Activated CD8-positive, alpha-beta memory T cell treated with anti-CD3 and anti-CD28 coated beads, Interleukin-2, amount 50 U/mL, for 24 hours (primary cell): ENCODE measurements around the gene MACROD2.

Source experiments
- DNase-seq: peaks from one replicate; pipeline ENCODE4 v3.0.0-alpha.2; 2020; ENCODE audit errors: extremely low read depth

Gene MACROD2

GRCh38 chr20:15619816-15620215 is 1624.5 kb downstream of the MACROD2 start:
- DNase-seq = no peak

GRCh38 chr20:15622368-15622767 is 1627.1 kb downstream of the MACROD2 start:
- no peak for DNase-seq

- DNase-seq = no peak
These were observed 1627.9 kb downstream of the MACROD2 start for GRCh38 chr20:15623215-15623614.

GRCh38 chr20:15625981-15626380 is 1630.7 kb downstream of the MACROD2 start:
- no peak for DNase-seq

- no peak for DNase-seq
These were observed 1631.8 kb downstream of the MACROD2 start for GRCh38 chr20:15627089-15627488.

GRCh38 chr20:15627501-15627903 is 1632.2 kb downstream of the MACROD2 start:
- no peak for DNase-seq

- no peak for DNase-seq
These were observed 1633.6 kb downstream of the MACROD2 start for GRCh38 chr20:15628851-15629353.

GRCh38 chr20:15630360-15630759 is 1635.0 kb downstream of the MACROD2 start:
- DNase-seq = no peak

- no peak for DNase-seq
These were observed 1637.4 kb downstream of the MACROD2 start for GRCh38 chr20:15632680-15633079.

- DNase-seq = no peak
These were observed 1638.8 kb downstream of the MACROD2 start for GRCh38 chr20:15634102-15634501.

GRCh38 chr20:15637546-15637945 is 1642.2 kb downstream of the MACROD2 start:
- DNase-seq = no peak

- DNase-seq = no peak
These were observed 1642.8 kb downstream of the MACROD2 start for GRCh38 chr20:15637950-15638754.

- no peak for DNase-seq
These were observed 1643.5 kb downstream of the MACROD2 start for GRCh38 chr20:15638816-15639215.

GRCh38 chr20:15639839-15640238 is 1644.5 kb downstream of the MACROD2 start:
- DNase-seq = no peak

- DNase-seq = no peak
These were observed 1646.8 kb downstream of the MACROD2 start for GRCh38 chr20:15642109-15642508.

GRCh38 chr20:15642676-15643075 is 1647.4 kb downstream of the MACROD2 start:
- DNase-seq = no peak

- no peak for DNase-seq
These were observed 1648.4 kb downstream of the MACROD2 start for GRCh38 chr20:15643713-15644112.

GRCh38 chr20:15645816-15646215 is 1650.5 kb downstream of the MACROD2 start:
- DNase-seq = no peak

- no peak for DNase-seq
These were observed 1658.3 kb downstream of the MACROD2 start for GRCh38 chr20:15653396-15654207.

- DNase-seq = no peak
These were observed 1658.9 kb downstream of the MACROD2 start for GRCh38 chr20:15654208-15654649.

- no peak for DNase-seq
These were observed 1660.1 kb downstream of the MACROD2 start for GRCh38 chr20:15655295-15655874.

GRCh38 chr20:15656124-15656523 is 1660.8 kb downstream of the MACROD2 start:
- no peak for DNase-seq
